DND-41 (cell line): ENCODE measurements around the gene HELZ2.

Source experiments
- EZH2 ChIP-seq: IDR thresholded peaks from 3 replicates; pipeline ENCODE4 v1.6.1; 2012; ENCODE audit warnings: borderline replicate concordance, low read depth, mild to moderate bottlenecking, moderate library complexity, low read length, inconsistent platforms; ENCODE audit not compliant: severe bottlenecking
- TF ChIP-seq, protein P1 (sequence below): IDR thresholded peaks from 2 replicates; pipeline ENCODE4 v1.5.1; 2012; ENCODE audit warnings: borderline replicate concordance, low read length, moderate library complexity, mild to moderate bottlenecking; ENCODE audit not compliant: poor library complexity, severe bottlenecking; ENCODE audit errors: extremely low read depth

DNA sequence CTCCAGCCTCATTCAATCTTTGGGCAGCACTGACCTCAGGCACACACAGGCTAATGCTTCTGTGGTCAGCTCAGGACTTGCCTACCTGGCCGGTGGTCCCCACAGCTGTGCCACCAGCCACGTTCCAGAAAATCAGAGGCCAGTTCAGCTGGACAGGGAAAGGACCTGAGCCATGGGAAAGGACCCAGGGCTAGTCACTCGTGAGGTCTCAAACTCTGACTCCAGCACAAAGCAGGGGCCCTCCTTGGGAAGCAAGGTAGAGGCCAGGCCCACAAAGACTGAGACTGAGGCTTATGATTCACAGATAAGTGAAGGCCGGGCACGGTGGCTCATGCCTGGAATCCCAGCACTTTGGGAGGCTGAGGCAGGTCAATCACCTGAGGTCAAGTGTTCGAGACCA is 22.4 kb upstream of the HELZ2 start:
- TF ChIP-seq, protein P1, sequence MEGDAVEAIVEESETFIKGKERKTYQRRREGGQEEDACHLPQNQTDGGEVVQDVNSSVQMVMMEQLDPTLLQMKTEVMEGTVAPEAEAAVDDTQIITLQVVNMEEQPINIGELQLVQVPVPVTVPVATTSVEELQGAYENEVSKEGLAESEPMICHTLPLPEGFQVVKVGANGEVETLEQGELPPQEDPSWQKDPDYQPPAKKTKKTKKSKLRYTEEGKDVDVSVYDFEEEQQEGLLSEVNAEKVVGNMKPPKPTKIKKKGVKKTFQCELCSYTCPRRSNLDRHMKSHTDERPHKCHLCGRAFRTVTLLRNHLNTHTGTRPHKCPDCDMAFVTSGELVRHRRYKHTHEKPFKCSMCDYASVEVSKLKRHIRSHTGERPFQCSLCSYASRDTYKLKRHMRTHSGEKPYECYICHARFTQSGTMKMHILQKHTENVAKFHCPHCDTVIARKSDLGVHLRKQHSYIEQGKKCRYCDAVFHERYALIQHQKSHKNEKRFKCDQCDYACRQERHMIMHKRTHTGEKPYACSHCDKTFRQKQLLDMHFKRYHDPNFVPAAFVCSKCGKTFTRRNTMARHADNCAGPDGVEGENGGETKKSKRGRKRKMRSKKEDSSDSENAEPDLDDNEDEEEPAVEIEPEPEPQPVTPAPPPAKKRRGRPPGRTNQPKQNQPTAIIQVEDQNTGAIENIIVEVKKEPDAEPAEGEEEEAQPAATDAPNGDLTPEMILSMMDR, result no peak
- no peak for TF ChIP-seq EZH2
